Subcutaneous adipose tissue (tissue), 4 donors: ENCODE results near the gene CLDN18. TPM values are rescaled to one million over a fixed set of nuclear protein-coding genes. Genes with fewer than 3 reads are reported as not detected.

Source experiments
- total RNA-seq, 4 donors: library from RNA; depleted of rRNA; stranded (reverse); fragments of >200 nt; gene quantifications; one replicate each; pipeline ENCODE4 v1.1.0, GENCODE V29; 2016
- TF ChIP-seq, protein P1 (sequence below): fragments of 450-650 bp; IDR thresholded peaks from one replicate; pipeline ENCODE4 v1.5.1; 2016; ENCODE audit warnings: low read depth, mild to moderate bottlenecking, control low read depth, antibody characterized with exemption, moderate library complexity

Gene CLDN18
- total RNA-seq, 4 donors from 2014 or later, result not detected

GRCh38 chr3:137988152-137988551 lies 21.8 kb upstream of the CLDN18 start:
- TF ChIP-seq, protein P1, sequence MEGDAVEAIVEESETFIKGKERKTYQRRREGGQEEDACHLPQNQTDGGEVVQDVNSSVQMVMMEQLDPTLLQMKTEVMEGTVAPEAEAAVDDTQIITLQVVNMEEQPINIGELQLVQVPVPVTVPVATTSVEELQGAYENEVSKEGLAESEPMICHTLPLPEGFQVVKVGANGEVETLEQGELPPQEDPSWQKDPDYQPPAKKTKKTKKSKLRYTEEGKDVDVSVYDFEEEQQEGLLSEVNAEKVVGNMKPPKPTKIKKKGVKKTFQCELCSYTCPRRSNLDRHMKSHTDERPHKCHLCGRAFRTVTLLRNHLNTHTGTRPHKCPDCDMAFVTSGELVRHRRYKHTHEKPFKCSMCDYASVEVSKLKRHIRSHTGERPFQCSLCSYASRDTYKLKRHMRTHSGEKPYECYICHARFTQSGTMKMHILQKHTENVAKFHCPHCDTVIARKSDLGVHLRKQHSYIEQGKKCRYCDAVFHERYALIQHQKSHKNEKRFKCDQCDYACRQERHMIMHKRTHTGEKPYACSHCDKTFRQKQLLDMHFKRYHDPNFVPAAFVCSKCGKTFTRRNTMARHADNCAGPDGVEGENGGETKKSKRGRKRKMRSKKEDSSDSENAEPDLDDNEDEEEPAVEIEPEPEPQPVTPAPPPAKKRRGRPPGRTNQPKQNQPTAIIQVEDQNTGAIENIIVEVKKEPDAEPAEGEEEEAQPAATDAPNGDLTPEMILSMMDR, result no peak

GRCh38 chr3:137988982-137989381 lies 21.0 kb upstream of the CLDN18 start:
- TF ChIP-seq, protein P1, result no peak

GRCh38 chr3:137990427-137990826 lies 19.5 kb upstream of the CLDN18 start:
- TF ChIP-seq, protein P1, result no peak

GRCh38 chr3:137992592-137992991 lies 17.4 kb upstream of the CLDN18 start:
- TF ChIP-seq, protein P1, result no peak

GRCh38 chr3:137998121-137999042 lies 11.6 kb upstream of the CLDN18 start:
- TF ChIP-seq, protein P1, result no peak

GRCh38 chr3:138003069-138003468 lies 6.9 kb upstream of the CLDN18 start:
- TF ChIP-seq, protein P1, result no peak

DNA sequence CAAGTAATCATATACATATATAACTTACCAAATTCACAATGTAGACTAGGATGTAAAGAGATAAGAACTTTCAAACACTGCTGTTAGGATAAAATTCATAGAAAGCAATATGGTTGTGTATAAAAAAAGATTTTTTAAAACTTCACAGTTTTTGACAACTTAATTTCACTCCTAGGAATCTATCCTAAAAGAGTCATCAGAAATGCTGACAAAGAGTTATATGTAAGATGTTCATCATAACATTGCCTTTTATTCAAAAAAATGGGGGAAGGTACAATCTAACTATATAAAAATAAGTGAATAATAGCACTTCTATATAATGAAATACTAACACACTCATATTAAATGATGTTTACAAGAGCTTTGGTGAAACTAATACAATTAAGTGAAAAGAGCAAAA lies 4.3 kb upstream of the CLDN18 start:
- TF ChIP-seq, protein P1, result no peak
